Activated CD8-positive, alpha-beta T cell treated with anti-CD3 and anti-CD28 coated beads for 36 hours (primary cell): Measurements from ENCODE around the gene CCDC116. TPM values are rescaled to one million over a fixed set of nuclear protein-coding genes. Genes with fewer than 3 reads are reported as not detected.

Experiments used
- ATAC-seq: fragments of 200-7000 bp; cut with Tn5 transposase; one replicate; pipeline ENCODE4 v1.10.0; 2021; ENCODE audit warnings: mild to moderate bottlenecking, moderate library complexity
- CTCF ChIA-PET: fragments of 350-600 bp; sonication (Branson Sonifier 250); formaldehyde crosslinking; loops from one replicate; lab custom pipeline; 2021; ENCODE audit warnings: antibody characterized with exemption; lab: Charles Lee
- POLR2A ChIA-PET: fragments of 350-600 bp; sonication (Branson Sonifier 250); formaldehyde crosslinking; loops from one replicate; lab custom pipeline; 2021; ENCODE audit warnings: antibody characterized with exemption; lab: Charles Lee
- DNase-seq: peaks from one replicate; pipeline ENCODE4 v3.0.0-alpha.2; 2020
- H3K27ac Mint-ChIP-seq: one replicate; pipeline ENCODE4 v1.8.0; 2021; ENCODE audit warnings: mild to moderate bottlenecking, mixed read lengths
- H3K27me3 Mint-ChIP-seq: one replicate; pipeline ENCODE4 v1.8.0; 2021; ENCODE audit warnings: mixed read lengths
- H3K36me3 Mint-ChIP-seq: one replicate; pipeline ENCODE4 v1.8.0; 2021; ENCODE audit warnings: low read depth, mixed read lengths
- H3K4me1 Mint-ChIP-seq: one replicate; pipeline ENCODE4 v1.8.0; 2021; ENCODE audit warnings: low read depth, mixed read lengths
- H3K4me3 Mint-ChIP-seq: one replicate; pipeline ENCODE4 v1.8.0; 2021; ENCODE audit warnings: mild to moderate bottlenecking, moderate library complexity, mixed read lengths
- H3K9me3 Mint-ChIP-seq: one replicate; pipeline ENCODE4 v1.8.0; 2021; ENCODE audit warnings: mixed read lengths
- intact Hi-C: fragments of 100-400 bp; cut with micrococcal nuclease; formaldehyde crosslinking; loops from one replicate; pipeline ENCODE4 v1.10.0; 2022
- total RNA-seq, 2 experiments: library from RNA; stranded (reverse); gene quantifications; one replicate each; pipeline ENCODE4 v1.2.3, GENCODE V29; 2021
- TF ChIP-seq, protein P1 (sequence below): fragments of 200-600 bp; IDR thresholded peaks from one replicate; pipeline ENCODE4 v1.8.0; 2022; ENCODE audit warnings: antibody characterized with exemption, mild to moderate bottlenecking

Gene CCDC116
- total RNA-seq, 2 experiments from 2014 or later = 0.45 TPM; not detected in 1

DNA sequence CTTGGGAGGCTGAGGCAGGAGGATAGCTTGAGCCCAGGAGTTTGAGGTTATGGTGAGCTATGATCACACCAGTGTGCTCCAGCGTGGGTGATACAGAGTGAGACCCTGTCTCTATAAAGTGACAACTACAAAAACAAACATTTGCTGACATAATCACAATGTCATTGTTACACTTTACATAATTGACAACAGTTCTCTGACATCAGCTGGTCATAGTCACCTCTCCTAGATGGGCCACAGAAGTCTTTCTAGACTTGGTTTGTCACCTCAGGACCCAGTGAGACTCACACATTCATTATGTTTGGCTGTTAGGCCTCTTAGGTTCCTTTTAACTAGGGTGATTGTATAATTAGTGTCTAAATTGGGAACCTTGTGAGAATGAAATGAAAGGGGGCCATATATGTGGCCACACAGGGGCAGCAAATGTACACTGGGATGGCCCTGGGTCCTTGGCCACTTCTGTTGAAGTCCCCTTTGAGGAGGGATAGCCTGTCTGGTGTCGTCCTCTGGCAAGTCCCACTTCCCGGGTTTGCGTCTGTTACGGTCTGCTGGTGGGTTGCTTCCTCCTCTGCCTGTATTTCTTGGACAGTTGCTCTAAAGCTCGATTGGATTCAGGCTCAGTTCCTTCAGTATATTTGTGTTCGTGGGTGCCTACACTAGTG is 27.4 kb downstream of the CCDC116 start:
- Mint-ChIP-seq H3K4me1 (peaks cover 14% of the 10 kb centered on the region), H3K36me3 (peaks cover 7% of the 10 kb centered on the region), H3K27ac (no peak overlapping the region), H3K9me3 (no peaks in the 10 kb centered on the region), H3K4me3 (no peak overlapping the region), H3K27me3 (no peaks in the 10 kb centered on the region)
- intact Hi-C loops = loop anchor here (5.0 kb wide), 1 partner anchor 292 kb away; the partner anchor contains the start of gene PPM1F
- TF ChIP-seq, protein P1, sequence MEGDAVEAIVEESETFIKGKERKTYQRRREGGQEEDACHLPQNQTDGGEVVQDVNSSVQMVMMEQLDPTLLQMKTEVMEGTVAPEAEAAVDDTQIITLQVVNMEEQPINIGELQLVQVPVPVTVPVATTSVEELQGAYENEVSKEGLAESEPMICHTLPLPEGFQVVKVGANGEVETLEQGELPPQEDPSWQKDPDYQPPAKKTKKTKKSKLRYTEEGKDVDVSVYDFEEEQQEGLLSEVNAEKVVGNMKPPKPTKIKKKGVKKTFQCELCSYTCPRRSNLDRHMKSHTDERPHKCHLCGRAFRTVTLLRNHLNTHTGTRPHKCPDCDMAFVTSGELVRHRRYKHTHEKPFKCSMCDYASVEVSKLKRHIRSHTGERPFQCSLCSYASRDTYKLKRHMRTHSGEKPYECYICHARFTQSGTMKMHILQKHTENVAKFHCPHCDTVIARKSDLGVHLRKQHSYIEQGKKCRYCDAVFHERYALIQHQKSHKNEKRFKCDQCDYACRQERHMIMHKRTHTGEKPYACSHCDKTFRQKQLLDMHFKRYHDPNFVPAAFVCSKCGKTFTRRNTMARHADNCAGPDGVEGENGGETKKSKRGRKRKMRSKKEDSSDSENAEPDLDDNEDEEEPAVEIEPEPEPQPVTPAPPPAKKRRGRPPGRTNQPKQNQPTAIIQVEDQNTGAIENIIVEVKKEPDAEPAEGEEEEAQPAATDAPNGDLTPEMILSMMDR = no peak
- no peak for ATAC-seq
- DNase-seq = no peak
- POLR2A ChIA-PET = no interaction called here
- CTCF ChIA-PET = interaction anchor here (1.1 kb wide), 1 partner anchor 14 kb away, joined by 5 read pairs; no protein-coding TSS in a partner anchor

DNA sequence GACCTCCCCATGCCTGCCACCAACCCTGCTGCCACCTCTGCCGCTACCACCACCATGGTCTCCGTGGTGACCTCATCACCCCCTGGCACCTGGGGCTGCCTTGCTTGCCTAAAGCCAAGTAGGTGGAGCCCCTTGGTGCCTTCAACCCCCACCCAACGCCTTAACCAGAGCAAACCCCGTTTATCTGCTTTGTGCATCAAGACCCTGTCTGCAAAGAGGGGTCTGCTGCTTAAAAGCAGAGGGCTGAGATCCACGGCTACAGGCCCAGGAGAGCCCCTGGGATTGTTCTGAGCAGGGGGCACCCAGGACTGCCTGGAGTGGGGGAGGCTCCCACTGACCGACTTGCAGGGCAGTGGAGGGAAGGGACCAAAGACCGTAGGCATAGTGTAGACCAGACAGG is 28.3 kb downstream of the CCDC116 start:
- Mint-ChIP-seq H3K27ac (no peak overlapping the region), H3K9me3 (no peaks in the 10 kb centered on the region), H3K27me3 (no peaks in the 10 kb centered on the region), H3K4me1 (peaks cover 20% of the 10 kb centered on the region), H3K36me3 (peaks cover 7% of the 10 kb centered on the region), H3K4me3 (no peak overlapping the region)
- ChIA-PET CTCF (interaction anchor here (1.1 kb wide), 1 partner anchor 15 kb away, joined by 5 read pairs; no protein-coding TSS in a partner anchor), POLR2A (no interaction called here)
- intact Hi-C loops = no loop called here
- DNase-seq (no peak), ATAC-seq (no peak)
- TF ChIP-seq, protein P1 = no peak

DNA sequence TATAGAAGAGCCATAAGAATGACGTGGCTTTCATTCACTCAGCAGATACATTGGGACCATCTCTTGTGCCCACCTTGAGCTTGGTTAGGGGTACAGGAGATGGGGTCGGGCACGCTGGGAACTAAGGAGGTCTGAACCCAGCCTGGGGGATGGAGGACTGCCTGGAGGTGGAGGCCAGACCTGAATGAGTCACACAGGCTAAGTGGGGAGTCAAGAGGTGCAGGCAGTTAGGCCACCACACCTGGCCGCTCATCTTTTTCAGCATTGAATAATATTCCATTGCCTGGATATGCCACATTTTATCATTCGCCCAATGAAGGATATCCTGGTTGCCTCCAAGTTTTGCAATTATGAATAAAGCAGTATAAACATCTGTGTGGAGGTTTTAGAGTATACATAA is 29.4 kb downstream of the CCDC116 start:
- intact Hi-C loops = no loop called here
- Mint-ChIP-seq H3K36me3 (peaks cover 1% of the 10 kb centered on the region), H3K9me3 (no peaks in the 10 kb centered on the region), H3K4me3 (no peak overlapping the region), H3K27me3 (no peaks in the 10 kb centered on the region), H3K27ac (no peak overlapping the region), H3K4me1 (peaks cover 14% of the 10 kb centered on the region)
- ChIA-PET CTCF (no interaction called here), POLR2A (no interaction called here)
- DNase-seq (no peak), ATAC-seq (no peak)
- TF ChIP-seq, protein P1 = no peak

DNA sequence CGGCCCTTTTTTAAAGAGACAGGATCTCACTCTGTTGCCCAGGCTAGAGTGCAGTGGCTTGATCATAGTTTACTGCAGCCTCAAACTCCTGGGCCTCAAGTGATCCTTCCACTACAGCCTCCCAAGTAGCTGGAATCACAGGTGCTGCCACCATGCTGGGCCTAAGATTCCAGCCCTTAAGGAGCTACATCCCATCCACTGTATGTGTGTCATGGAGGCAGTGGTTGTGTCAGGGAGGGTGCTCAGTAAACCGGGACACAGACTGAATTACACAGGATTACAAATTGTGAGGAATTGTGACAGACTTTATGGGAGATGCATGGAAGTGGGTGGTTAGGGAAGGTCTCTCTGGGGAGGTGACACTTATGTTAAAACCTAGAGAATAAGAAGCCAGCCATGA is 31.2 kb downstream of the CCDC116 start:
- ATAC-seq (no peak), DNase-seq (no peak)
- intact Hi-C loops = no loop called here
- no peaks in the 10 kb centered on the region for H3K9me3 Mint-ChIP-seq
- TF ChIP-seq, protein P1 = no peak
- CTCF ChIA-PET = interaction anchor here (0.6 kb wide), 1 partner anchor 27 kb away, joined by 3 read pairs; no protein-coding TSS in a partner anchor
- H3K4me1 Mint-ChIP-seq = peaks cover 19% of the 10 kb centered on the region
- POLR2A ChIA-PET = interaction anchor here (0.6 to 1.3 kb wide), 4 partner anchors 12 to 52 kb away, joined by 3 to 4 read pairs (median 4); no protein-coding TSS in a partner anchor
- H3K27me3 Mint-ChIP-seq = no peaks in the 10 kb centered on the region
- no peaks in the 10 kb centered on the region for H3K36me3 Mint-ChIP-seq
- no peak overlapping the region for H3K4me3 Mint-ChIP-seq
- H3K27ac Mint-ChIP-seq = no peak overlapping the region
